ENCODE data around the gene ELAVL3.
A peak's percentile ranks its signal among the peaks of the same experiment; 100 is the strongest.

The ELAVL3 gene

GRCh38 chr19:11422163-11423065 lies 58.4 kb downstream of the ELAVL3 start:
- H3K36me3 ChIP-seq = no peaks in the 10 kb centered on the region
- H3K9me3 ChIP-seq (replicated peaks in 1 of 11) = peaks cover 0 to 7% (median 0%) of the 10 kb centered on the region in 11 experiments; a peak in 3 of 22 replicates
- H4K20me1 ChIP-seq = peaks cover 0 to 54% (median 10%) of the 10 kb centered on the region in 11 experiments; a peak in 13 of 22 replicates
- H3K27me3 ChIP-seq = peaks cover 68 to 70% (median 69%) of the 10 kb centered on the region in 11 experiments
- H3K4me3 ChIP-seq = peak overlapping the region; percentile 36 to 76 (median 58)
- H3K4me2 ChIP-seq = peak overlapping the region; percentile 91 to 99 (median 97)
- peak overlapping the region in 3 of 11 experiments; percentile 2 to 42 (median 3); a peak in 2 of 22 replicates for H3K27ac ChIP-seq
- no peak for TF ChIP-seq Cebpa-rat (IDR thresholded peaks at IDR 0.05)
- peaks cover 44 to 60% (median 53%) of the 10 kb centered on the region in 10 experiments for H3K4me1 ChIP-seq
- H3K9ac ChIP-seq = peak overlapping the region in 7 of 11 experiments; percentile 10 to 49 (median 32); a peak in 9 of 22 replicates

GRCh38 chr19:11421371-11422098 lies 59.3 kb downstream of the ELAVL3 start:
- Histone ChIP-seq H4K20me1 (peaks cover 0 to 54% (median 10%) of the 10 kb centered on the region in 11 experiments; a peak in 13 of 22 replicates), H3K4me3 (peak overlapping the region; percentile 32 to 76 (median 58); a peak in 19 of 20 replicates), H3K9ac (peak overlapping the region in 5 of 11 experiments; percentile 31 to 72 (median 59); a peak in 6 of 22 replicates), H3K9me3 (replicated peaks in 1 of 11) (peaks cover 0 to 7% (median 0%) of the 10 kb centered on the region in 11 experiments; a peak in 3 of 22 replicates), H3K4me1 (peaks cover 44 to 60% (median 53%) of the 10 kb centered on the region in 10 experiments), H3K4me2 (peak overlapping the region; percentile 91 to 99 (median 97)), H3K36me3 (no peaks in the 10 kb centered on the region), H3K27me3 (peaks cover 77 to 78% (median 78%) of the 10 kb centered on the region in 11 experiments), H3K27ac (peak overlapping the region in 2 of 11 experiments; percentile 13 to 16; a peak in 4 of 22 replicates)
- TF ChIP-seq Cebpa-rat (IDR thresholded peaks at IDR 0.05) = no peak

DNA sequence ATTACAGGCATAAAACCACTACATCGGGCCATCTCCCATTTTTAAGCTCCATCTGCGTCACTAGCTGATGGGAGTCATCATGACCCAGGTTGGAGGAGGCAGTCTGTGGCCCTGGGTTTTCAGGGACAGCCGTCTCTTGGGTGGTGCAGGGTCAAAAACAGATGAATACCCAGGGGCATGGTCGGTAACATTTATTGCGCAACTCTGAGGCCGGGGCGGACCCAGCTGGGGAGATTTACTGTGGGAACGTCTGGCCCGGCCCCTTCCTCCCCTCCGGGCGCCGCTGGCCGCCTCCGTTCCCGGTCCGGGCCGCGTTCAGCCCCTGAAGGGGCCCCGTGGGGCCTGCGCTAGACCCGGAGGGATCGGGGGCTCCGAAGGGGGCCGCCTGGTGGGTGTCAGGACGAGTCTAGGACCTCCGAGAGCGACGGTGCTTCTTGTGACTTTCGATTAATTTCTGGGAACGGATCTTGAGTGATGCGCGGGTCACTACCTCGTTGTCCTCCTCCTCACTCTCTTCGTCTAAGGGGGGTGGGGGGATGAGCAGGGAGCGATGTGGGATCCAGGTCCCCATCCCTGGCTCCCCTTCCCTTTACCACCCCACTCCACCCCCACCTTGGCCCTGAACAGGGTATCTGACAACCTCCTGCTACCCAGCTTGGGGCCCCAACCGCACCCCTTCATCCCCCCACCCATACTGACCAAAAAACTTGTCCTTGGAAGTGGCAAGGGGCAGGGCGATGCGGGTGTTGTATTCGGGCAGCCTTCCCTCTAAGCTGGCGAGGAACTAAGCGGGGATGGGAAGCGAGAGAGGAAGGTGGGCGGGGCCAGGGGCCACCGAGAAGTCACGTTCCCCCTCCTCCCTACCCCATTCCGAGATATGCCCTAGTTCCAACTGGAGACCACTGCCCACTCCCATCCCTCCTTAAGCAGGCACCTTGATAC lies 60.1 kb downstream of the ELAVL3 start:
- peak overlapping the region; percentile 91 to 99 (median 97) for H3K4me2 ChIP-seq
- H3K9ac ChIP-seq = peak overlapping the region; percentile 29 to 72 (median 59); a peak in 20 of 22 replicates
- H4K20me1 ChIP-seq = peaks cover 0 to 54% (median 10%) of the 10 kb centered on the region in 11 experiments; a peak in 13 of 22 replicates
- H3K27ac ChIP-seq = peak overlapping the region in 6 of 11 experiments; percentile 21 to 48 (median 37); a peak in 9 of 22 replicates
- H3K4me1 ChIP-seq = peaks cover 44 to 60% (median 53%) of the 10 kb centered on the region in 10 experiments
- peaks cover 84 to 87% (median 87%) of the 10 kb centered on the region in 11 experiments for H3K27me3 ChIP-seq
- peak; percentile 60 to 99 (median 95); a peak in 20 of 22 replicates for TF ChIP-seq Cebpa-rat (IDR thresholded peaks at IDR 0.05)
- H3K36me3 ChIP-seq = no peaks in the 10 kb centered on the region
- H3K4me3 ChIP-seq = peak overlapping the region; percentile 32 to 76 (median 58)
- H3K9me3 ChIP-seq (replicated peaks in 1 of 11) = peaks cover 0 to 5% (median 0%) of the 10 kb centered on the region in 11 experiments; a peak in 3 of 22 replicates

GRCh38 chr19:11418549-11419506 lies 62.0 kb downstream of the ELAVL3 start, which contains the start of gene RGL3:
Gene RGL3 (minus strand): TSS chr19:11419314. CDS start chr19:11419278, 36 bp downstream.
- no peak for TF ChIP-seq Cebpa-rat (IDR thresholded peaks at IDR 0.05)
- H3K27ac ChIP-seq = no peak within 1 kb of the TSS
- peak within 1 kb of the TSS in 7 of 10 experiments; percentile 57 to 76 (median 61); a peak in 13 of 20 replicates for H3K4me3 ChIP-seq
- H3K9me3 ChIP-seq (replicated peaks in 1 of 11) = peaks cover 0 to 5% (median 0%) of the 10 kb centered on the region in 11 experiments; a peak in 2 of 22 replicates
- H3K4me2 ChIP-seq = peak within 1 kb of the TSS; percentile 46 to 99 (median 97); a peak in 21 of 22 replicates
- H4K20me1 ChIP-seq = peaks cover 0 to 51% (median 10%) of the 10 kb centered on the region in 11 experiments; a peak in 13 of 22 replicates
- no peak within 1 kb of the TSS for H3K9ac ChIP-seq
- H3K27me3 ChIP-seq = peaks cover 81 to 89% (median 86%) of the 10 kb centered on the region in 11 experiments
- peaks cover 44 to 56% (median 49%) of the 10 kb centered on the region in 10 experiments for H3K4me1 ChIP-seq
- H3K36me3 ChIP-seq = no peaks in the 10 kb centered on the region

DNA sequence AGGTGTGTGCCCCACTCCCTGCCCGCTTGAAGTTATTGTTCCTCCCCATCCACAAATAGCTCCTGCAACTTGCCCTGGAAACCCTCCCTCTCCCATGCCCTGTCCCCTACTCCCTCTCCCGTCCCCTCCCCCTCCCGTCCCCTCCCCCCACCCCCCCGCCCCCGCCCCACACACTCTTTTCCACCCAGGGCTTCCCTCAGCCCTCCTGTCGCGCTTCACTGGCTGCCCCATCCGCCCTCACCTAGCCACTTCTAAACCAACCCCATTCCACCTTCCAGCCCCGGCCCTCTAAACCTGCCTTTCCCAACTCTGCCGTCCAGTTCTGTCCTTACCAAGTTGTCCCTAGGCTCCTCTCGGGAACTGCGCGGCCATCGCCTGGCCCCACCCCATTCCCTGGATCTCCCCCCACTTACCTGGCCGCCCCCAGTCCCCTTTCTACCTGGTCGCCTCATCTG lies 62.7 kb downstream of the ELAVL3 start:
- no peak overlapping the region for H3K9ac ChIP-seq
- H3K9me3 ChIP-seq (replicated peaks in 1 of 11) = peaks cover 0 to 5% (median 0%) of the 10 kb centered on the region in 11 experiments; a peak in 2 of 22 replicates
- H3K27ac ChIP-seq = no peak overlapping the region
- peak overlapping the region in 4 of 10 experiments; percentile 14 to 39 (median 24); a peak in 3 of 20 replicates for H3K4me3 ChIP-seq
- H3K27me3 ChIP-seq = peaks cover 74 to 82% (median 79%) of the 10 kb centered on the region in 11 experiments
- no peak for TF ChIP-seq Cebpa-rat (IDR thresholded peaks at IDR 0.05)
- H3K4me1 ChIP-seq = peaks cover 37 to 48% (median 42%) of the 10 kb centered on the region in 10 experiments
- no peaks in the 10 kb centered on the region for H3K36me3 ChIP-seq
- peak overlapping the region in 10 of 11 experiments; percentile 45 to 70 (median 58); a peak in 19 of 22 replicates for H3K4me2 ChIP-seq
- peaks cover 0 to 45% (median 10%) of the 10 kb centered on the region in 11 experiments; a peak in 13 of 22 replicates for H4K20me1 ChIP-seq

- Histone ChIP-seq H3K4me3 (no peak overlapping the region), H3K9ac (no peak overlapping the region), H3K36me3 (no peaks in the 10 kb centered on the region), H4K20me1 (peaks cover 0 to 31% (median 3%) of the 10 kb centered on the region in 11 experiments; a peak in 9 of 22 replicates), H3K9me3 (replicated peaks in 1 of 11) (no peaks in the 10 kb centered on the region), H3K27ac (no peak overlapping the region), H3K4me2 (no peak overlapping the region), H3K4me1 (peaks cover 23 to 32% (median 28%) of the 10 kb centered on the region in 10 experiments), H3K27me3 (peaks cover 58 to 66% (median 62%) of the 10 kb centered on the region in 11 experiments)
- TF ChIP-seq Cebpa-rat (IDR thresholded peaks at IDR 0.05) = no peak
Observed at GRCh38 chr19:11416346-11417052, 64.3 kb downstream of the ELAVL3 start.

All from BLaER1 treated with 17β-estradiol and CSF1 and Interleukin-3, amounts not matched to agents 10 nM and 100 nM (cell line).